GM23248 (cell line): ENCODE data around the gene CBFA2T3. TPM values are rescaled to one million over a fixed set of nuclear protein-coding genes. Genes with fewer than 3 reads are reported as not detected.

Experiments used
- DNase-seq: peaks from one replicate; pipeline ENCODE4 v3.0.0-alpha.2; 2015
- H2AFZ ChIP-seq: fragments of 200-600 bp; sonication (generic); 2 replicates; pipeline ENCODE4 v1.6.1; 2016; ENCODE audit warnings: antibody characterized with exemption
- H3F3A ChIP-seq: fragments of 200-600 bp; sonication (generic); 2 replicates; pipeline ENCODE4 v1.6.1; 2016; ENCODE audit warnings: mild to moderate bottlenecking, antibody characterized with exemption, mixed run types; ENCODE audit not compliant: insufficient read depth
- H3K27ac ChIP-seq: fragments of 200-600 bp; sonication (generic); 2 replicates; pipeline ENCODE4 v1.5.1; 2016; ENCODE audit warnings: mild to moderate bottlenecking
- H3K27me3 ChIP-seq: fragments of 200-600 bp; sonication (generic); replicated peaks from 2 replicates; pipeline ENCODE4 v1.6.1; 2016; ENCODE audit warnings: mild to moderate bottlenecking; ENCODE audit not compliant: insufficient read depth
- H3K36me3 ChIP-seq: fragments of 200-600 bp; sonication (generic); 2 replicates; pipeline ENCODE4 v1.6.1; 2016; ENCODE audit warnings: low read depth, mild to moderate bottlenecking
- H3K4me1 ChIP-seq: fragments of 200-600 bp; sonication (generic); 2 replicates; pipeline ENCODE4 v1.6.1; 2016; ENCODE audit warnings: mild to moderate bottlenecking; ENCODE audit not compliant: insufficient read depth
- H3K4me2 ChIP-seq: fragments of 200-600 bp; sonication (generic); one replicate; pipeline ENCODE4 v1.6.1; 2016; ENCODE audit warnings: mild to moderate bottlenecking; ENCODE audit not compliant: unreplicated experiment
- H3K4me3 ChIP-seq: fragments of 200-600 bp; sonication (generic); 2 replicates; pipeline ENCODE4 v1.5.1; 2016; ENCODE audit warnings: mild to moderate bottlenecking
- H3K79me2 ChIP-seq: fragments of 200-600 bp; sonication (generic); 2 replicates; pipeline ENCODE4 v1.6.1; 2016; ENCODE audit warnings: mild to moderate bottlenecking; ENCODE audit not compliant: insufficient read depth
- H3K9ac ChIP-seq: fragments of 200-600 bp; sonication (generic); 2 replicates; pipeline ENCODE4 v1.6.1; 2016; ENCODE audit warnings: mild to moderate bottlenecking
- H3K9me2 ChIP-seq: fragments of 200-600 bp; sonication (generic); 2 replicates; pipeline ENCODE4 v1.6.1; 2016; ENCODE audit warnings: mixed run types, mild to moderate bottlenecking, moderate library complexity; ENCODE audit not compliant: insufficient read depth
- H3K9me3 ChIP-seq: fragments of 200-600 bp; sonication (generic); one replicate; pipeline ENCODE4 v1.6.1; 2017; ENCODE audit warnings: low read depth
- H4K20me1 ChIP-seq: fragments of 200-600 bp; sonication (generic); 2 replicates; pipeline ENCODE4 v1.6.0; 2016; ENCODE audit not compliant: insufficient read depth
- EZH2 ChIP-seq: fragments of 200-600 bp; sonication (generic); IDR thresholded peaks from 2 replicates; pipeline ENCODE4 v1.6.1; 2018; ENCODE audit warnings: antibody characterized with exemption, mild to moderate bottlenecking; ENCODE audit not compliant: insufficient read depth, poor library complexity, severe bottlenecking
- EZH2phosphoT487 ChIP-seq: fragments of 200-600 bp; sonication (generic); IDR thresholded peaks from 2 replicates; pipeline ENCODE4 v1.6.1; 2018; ENCODE audit warnings: antibody characterized with exemption, moderate library complexity, mild to moderate bottlenecking, low read depth; ENCODE audit not compliant: insufficient read depth
- WGBS, 2 experiments: methylation state at CpG; one replicate each; pipeline ENCODE4 v1.1.6; 2015 to 2017; ENCODE audit warnings: low lambda C conversion rate in 2 of 2, low coverage in 1 of 2; ENCODE audit errors: missing lambda C conversion rate in 2 of 2; 5-methylcytosine and 5-hydroxymethylcytosine counted together
- in situ Hi-C: fragments of 300-500 bp; cut with MboI; formaldehyde crosslinking; loops from 2 replicates; pipeline ENCODE4 v1.15.0; 2020
- polyA plus RNA-seq: library from polyadenylated mRNA; unstranded; fragments of >200 nt; fragmentation: Nextera tagmentation; extraction: Ambion mirVana; gene quantifications from 2 replicates; pipeline ENCODE4 v1.2.1, GENCODE V29; 2016
- total RNA-seq: library from RNA; depleted of rRNA; stranded (reverse); fragments of >200 nt; shearing (Covaris generic); gene quantifications from 2 replicates; pipeline ENCODE4 v1.2.3, GENCODE V29; 2014

The CBFA2T3 gene
- total and polyA plus RNA-seq, 2 experiments from 2014 or later, result not detected

DNA sequence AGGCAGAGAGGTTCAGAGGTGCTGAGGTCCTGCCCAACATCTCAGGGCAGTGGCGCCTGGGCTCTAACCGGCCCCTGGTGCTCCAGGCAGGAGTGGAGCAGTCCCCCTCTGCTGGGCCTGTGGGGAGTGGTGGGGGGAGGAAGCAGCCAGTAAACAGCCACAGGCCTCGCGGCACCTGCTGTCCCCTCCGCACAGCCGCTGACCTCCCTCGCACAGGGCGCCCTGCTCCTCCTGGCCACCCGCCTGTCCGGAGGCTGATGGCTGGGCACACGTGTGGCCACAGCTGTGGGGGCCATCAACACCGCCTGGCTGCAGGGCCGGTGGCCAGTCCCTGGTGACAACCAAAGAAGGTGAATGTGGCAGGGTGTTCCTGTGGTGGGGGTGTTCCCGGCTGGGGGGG, 73.7 kb downstream of the CBFA2T3 start:
- H3K36me3 ChIP-seq, result no peaks in the 10 kb centered on the region
- H4K20me1 ChIP-seq, result no peaks in the 10 kb centered on the region
- H3K4me3 ChIP-seq, result no peak overlapping the region
- no peak for TF ChIP-seq EZH2phosphoT487
- TF ChIP-seq EZH2, result no peak
- no peaks in the 10 kb centered on the region for H3F3A ChIP-seq
- in situ Hi-C loops, result no loop called here
- no peaks in the 10 kb centered on the region for H3K9me3 ChIP-seq
- H3K4me2 ChIP-seq, result no peak overlapping the region
- H3K9me2 ChIP-seq, result no peaks in the 10 kb centered on the region
- 83 to 91% methylated on average over 12 to 13 of the region's 14 CpGs for WGBS, 2 experiments
- no peaks in the 10 kb centered on the region for H3K27me3 ChIP-seq
- no peak overlapping the region for H3K27ac ChIP-seq
- H3K79me2 ChIP-seq, result no peaks in the 10 kb centered on the region
- no peak overlapping the region for H3K9ac ChIP-seq
- no peaks in the 10 kb centered on the region for H3K4me1 ChIP-seq
- DNase-seq, result no peak
- no peak overlapping the region for H2AFZ ChIP-seq

DNA sequence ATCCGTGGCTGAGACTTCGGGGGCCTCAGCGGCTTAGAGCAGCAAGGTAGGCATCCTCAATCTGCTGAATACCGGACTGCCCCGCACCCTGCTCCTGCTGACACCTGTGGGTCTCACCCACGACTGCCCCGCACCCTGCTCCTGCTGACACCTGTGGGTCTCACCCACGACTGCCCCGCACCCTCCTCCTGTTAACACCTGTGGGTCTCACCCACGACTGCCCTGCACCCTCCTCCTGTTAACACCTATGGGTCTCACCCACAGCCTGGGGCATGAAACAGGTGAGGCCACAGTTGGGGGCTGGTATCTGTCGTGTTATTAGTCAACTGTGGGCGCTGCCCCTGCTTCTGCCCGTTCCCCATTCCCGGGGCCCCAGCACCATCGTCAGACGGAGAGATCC, 74.3 kb downstream of the CBFA2T3 start:
- Histone ChIP-seq H3K4me1 (no peaks in the 10 kb centered on the region), H2AFZ (no peak overlapping the region), H3K9me3 (no peaks in the 10 kb centered on the region), H3K4me2 (no peak overlapping the region), H3K9me2 (no peaks in the 10 kb centered on the region), H3K79me2 (no peaks in the 10 kb centered on the region), H3K27ac (no peak overlapping the region), H3K9ac (no peak overlapping the region), H3K36me3 (no peaks in the 10 kb centered on the region), H3K4me3 (no peak overlapping the region), H3F3A (no peaks in the 10 kb centered on the region), H4K20me1 (no peaks in the 10 kb centered on the region), H3K27me3 (no peaks in the 10 kb centered on the region)
- WGBS, 2 experiments, result 64 to 73% methylated on average over 13 to 15 of the region's 16 CpGs
- TF ChIP-seq EZH2phosphoT487 (no peak), EZH2 (no peak)
- DNase-seq, result no peak
- in situ Hi-C loops, result no loop called here

DNA sequence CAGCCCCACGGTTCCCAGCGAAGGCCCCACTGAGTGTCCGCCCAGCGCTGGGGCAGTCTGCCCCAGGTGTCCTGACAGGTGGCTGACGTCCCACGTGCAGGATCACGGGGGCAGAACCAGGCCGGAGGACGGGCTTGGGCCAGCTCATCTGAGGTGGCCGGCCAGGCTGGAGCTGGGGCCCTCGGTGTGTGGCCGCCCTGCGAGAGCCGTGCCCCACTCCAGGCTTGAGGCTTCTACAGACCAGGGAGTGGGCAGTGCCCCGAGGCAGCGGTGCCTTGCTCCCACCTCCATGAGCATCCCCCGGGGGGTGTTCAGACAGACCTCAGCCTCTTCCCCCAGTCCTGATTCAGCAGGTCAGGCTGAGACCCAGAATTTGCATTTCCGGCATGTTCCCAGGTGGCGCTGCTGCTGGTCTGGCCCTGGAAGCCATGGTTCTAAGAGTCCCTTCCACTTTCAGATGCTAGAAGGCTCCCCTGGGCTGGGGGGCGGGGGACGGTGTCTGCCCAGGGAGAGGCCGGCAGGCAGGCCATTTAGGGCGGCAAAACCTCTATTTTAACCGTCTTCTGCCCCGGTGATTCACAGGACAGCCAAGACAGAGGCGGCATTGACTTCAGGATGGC, 75.2 kb downstream of the CBFA2T3 start:
- H3K4me3 ChIP-seq, result no peak overlapping the region
- H3K36me3 ChIP-seq, result no peaks in the 10 kb centered on the region
- no peak overlapping the region for H3K9ac ChIP-seq
- no peaks in the 10 kb centered on the region for H3K79me2 ChIP-seq
- no peaks in the 10 kb centered on the region for H3K27me3 ChIP-seq
- 84 to 86% methylated on average over 24 to 26 of the region's 26 CpGs for WGBS, 2 experiments
- H3K4me1 ChIP-seq, result no peaks in the 10 kb centered on the region
- TF ChIP-seq EZH2phosphoT487, result no peak
- TF ChIP-seq EZH2, result no peak
- H3K27ac ChIP-seq, result no peak overlapping the region
- H3K9me3 ChIP-seq, result no peaks in the 10 kb centered on the region
- no peak for DNase-seq
- H3F3A ChIP-seq, result no peaks in the 10 kb centered on the region
- no peak overlapping the region for H2AFZ ChIP-seq
- no peaks in the 10 kb centered on the region for H3K9me2 ChIP-seq
- no peaks in the 10 kb centered on the region for H4K20me1 ChIP-seq
- in situ Hi-C loops, result no loop called here
- no peak overlapping the region for H3K4me2 ChIP-seq

DNA sequence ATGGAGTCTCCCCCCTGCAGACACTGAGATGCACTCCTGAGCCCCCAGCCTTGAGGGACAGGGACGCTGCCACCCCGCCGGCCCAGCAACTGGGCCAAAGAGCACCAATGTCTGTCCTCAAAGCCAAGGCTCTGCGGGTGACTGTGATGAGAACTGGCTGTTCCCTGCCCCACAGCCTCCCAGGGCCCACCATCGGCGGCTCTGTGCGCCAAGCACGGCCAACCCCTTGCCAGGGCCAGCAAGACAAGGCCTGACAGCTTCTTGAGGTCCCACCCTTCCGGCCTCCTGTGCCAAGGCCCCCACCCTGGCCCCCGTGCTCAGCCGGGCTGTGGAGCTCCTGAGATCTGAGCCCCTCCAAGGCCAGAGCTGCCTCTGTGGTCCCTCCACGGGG, 76.3 kb downstream of the CBFA2T3 start:
- Histone ChIP-seq H2AFZ (no peak overlapping the region), H3K4me3 (no peak overlapping the region), H3K36me3 (no peaks in the 10 kb centered on the region), H3K4me2 (no peak overlapping the region), H3K79me2 (no peaks in the 10 kb centered on the region), H3K4me1 (no peaks in the 10 kb centered on the region), H4K20me1 (no peaks in the 10 kb centered on the region), H3K9me3 (no peaks in the 10 kb centered on the region), H3F3A (no peaks in the 10 kb centered on the region), H3K9ac (no peak overlapping the region), H3K9me2 (no peaks in the 10 kb centered on the region), H3K27me3 (no peaks in the 10 kb centered on the region), H3K27ac (no peak overlapping the region)
- TF ChIP-seq EZH2 (no peak), EZH2phosphoT487 (no peak)
- no peak for DNase-seq
- WGBS, 2 experiments, result 41 to 59% methylated on average over 11 to 12 of the region's 12 CpGs
- in situ Hi-C loops, result no loop called here
